Choroid plexus epithelial cell (primary cell): Measurements from ENCODE around the gene SLC36A1.

Experiments
- DNase-seq: peaks from one replicate; pipeline ENCODE4 v3.0.0-alpha.2; 2010; ENCODE audit warnings: low read depth
- H3K4me3 ChIP-seq: 2 replicates; pipeline ENCODE4 v1.5.1; 2011; ENCODE audit warnings: low read depth, mild to moderate bottlenecking, control low read depth, low read length, moderate library complexity
- CTCF ChIP-seq: conservative IDR thresholded peaks from 2 replicates; pipeline ENCODE4 v1.5.1; 2011; ENCODE audit warnings: low read depth, mild to moderate bottlenecking, control low read depth, inconsistent platforms, low read length, moderate library complexity

The SLC36A1 gene

GRCh38 chr5:151432210-151432609 lies 15.2 kb upstream of the SLC36A1 start:
- no peak for TF ChIP-seq CTCF
- H3K4me3 ChIP-seq, result no peak overlapping the region
- no peak for DNase-seq

GRCh38 chr5:151434570-151435237 lies 12.7 kb upstream of the SLC36A1 start:
- no peak for TF ChIP-seq CTCF
- no peak overlapping the region for H3K4me3 ChIP-seq
- DNase-seq, result no peak

- TF ChIP-seq CTCF, result peak; percentile 34
- DNase-seq, result peak; percentile 16
- peak overlapping the region; percentile 89 for H3K4me3 ChIP-seq
These were observed 909 bp downstream of the SLC36A1 start for GRCh38 chr5:151448038-151448985.

GRCh38 chr5:151449297-151449696 lies 1.9 kb downstream of the SLC36A1 start:
- peak overlapping the region; percentile 15 for H3K4me3 ChIP-seq
- TF ChIP-seq CTCF, result no peak
- DNase-seq, result peak; percentile 25

GRCh38 chr5:151449839-151450238 lies 2.4 kb downstream of the SLC36A1 start:
- TF ChIP-seq CTCF, result no peak
- DNase-seq, result no peak
- H3K4me3 ChIP-seq, result no peak overlapping the region

GRCh38 chr5:151450605-151451004 lies 3.2 kb downstream of the SLC36A1 start:
- TF ChIP-seq CTCF, result no peak
- no peak for DNase-seq

More at GRCh38 chr5:151450605-151451004, 3.2 kb downstream of the SLC36A1 start:
- H3K4me3 ChIP-seq, result no peak overlapping the region
